ENCODE data around the gene TNS2. TPM values are rescaled to one million over a fixed set of nuclear protein-coding genes. Genes with fewer than 3 reads are reported as not detected.

TNS2 gene
- total and polyA plus RNA-seq, 9 of the 15 experiments (the other 6 are each of a cell fraction or from before 2014, with no cell fraction given): 0.28 to 3.1 (median 1.2) TPM; not detected in 1

DNA sequence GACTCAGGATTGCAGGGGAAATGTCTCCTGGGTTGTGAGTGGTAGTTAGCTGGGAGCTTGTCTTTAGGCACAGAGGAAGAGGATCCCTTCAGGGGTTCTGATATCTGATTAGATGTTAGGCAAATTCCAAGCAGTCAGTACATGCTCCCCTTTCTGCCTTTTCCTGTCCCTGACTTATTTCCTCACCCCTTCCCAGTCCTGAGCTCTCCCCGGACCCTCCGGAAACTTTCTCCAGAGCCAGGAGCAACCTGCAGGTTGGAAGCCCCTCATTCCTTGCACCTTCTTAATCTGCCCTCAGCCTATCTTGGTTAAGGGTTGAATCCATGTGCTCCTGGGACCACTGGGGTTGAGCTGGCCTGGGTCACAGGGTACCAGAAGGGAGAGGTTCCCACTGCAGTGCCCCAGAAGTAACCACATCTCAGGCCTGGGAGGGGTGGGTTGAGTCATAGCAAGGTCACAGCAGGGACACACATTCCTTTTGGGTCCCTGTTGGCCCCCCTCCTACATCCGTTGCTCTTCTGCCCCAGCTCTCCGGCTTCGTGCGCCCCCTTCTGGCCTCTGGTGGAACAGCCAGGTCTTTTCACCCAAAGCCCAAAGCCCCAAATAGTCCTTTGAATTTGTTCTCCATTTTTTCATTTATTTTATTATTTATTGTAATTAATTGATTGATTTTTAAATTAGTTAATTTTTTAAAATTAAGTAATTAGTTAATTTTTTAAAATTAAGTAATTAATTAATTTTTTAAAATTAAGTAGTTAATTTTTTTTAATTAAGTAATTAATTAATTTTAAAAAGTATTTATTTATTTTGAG is 49.4 kb downstream of the TNS2 start (continued):
- TF ChIP-seq, protein P1, sequence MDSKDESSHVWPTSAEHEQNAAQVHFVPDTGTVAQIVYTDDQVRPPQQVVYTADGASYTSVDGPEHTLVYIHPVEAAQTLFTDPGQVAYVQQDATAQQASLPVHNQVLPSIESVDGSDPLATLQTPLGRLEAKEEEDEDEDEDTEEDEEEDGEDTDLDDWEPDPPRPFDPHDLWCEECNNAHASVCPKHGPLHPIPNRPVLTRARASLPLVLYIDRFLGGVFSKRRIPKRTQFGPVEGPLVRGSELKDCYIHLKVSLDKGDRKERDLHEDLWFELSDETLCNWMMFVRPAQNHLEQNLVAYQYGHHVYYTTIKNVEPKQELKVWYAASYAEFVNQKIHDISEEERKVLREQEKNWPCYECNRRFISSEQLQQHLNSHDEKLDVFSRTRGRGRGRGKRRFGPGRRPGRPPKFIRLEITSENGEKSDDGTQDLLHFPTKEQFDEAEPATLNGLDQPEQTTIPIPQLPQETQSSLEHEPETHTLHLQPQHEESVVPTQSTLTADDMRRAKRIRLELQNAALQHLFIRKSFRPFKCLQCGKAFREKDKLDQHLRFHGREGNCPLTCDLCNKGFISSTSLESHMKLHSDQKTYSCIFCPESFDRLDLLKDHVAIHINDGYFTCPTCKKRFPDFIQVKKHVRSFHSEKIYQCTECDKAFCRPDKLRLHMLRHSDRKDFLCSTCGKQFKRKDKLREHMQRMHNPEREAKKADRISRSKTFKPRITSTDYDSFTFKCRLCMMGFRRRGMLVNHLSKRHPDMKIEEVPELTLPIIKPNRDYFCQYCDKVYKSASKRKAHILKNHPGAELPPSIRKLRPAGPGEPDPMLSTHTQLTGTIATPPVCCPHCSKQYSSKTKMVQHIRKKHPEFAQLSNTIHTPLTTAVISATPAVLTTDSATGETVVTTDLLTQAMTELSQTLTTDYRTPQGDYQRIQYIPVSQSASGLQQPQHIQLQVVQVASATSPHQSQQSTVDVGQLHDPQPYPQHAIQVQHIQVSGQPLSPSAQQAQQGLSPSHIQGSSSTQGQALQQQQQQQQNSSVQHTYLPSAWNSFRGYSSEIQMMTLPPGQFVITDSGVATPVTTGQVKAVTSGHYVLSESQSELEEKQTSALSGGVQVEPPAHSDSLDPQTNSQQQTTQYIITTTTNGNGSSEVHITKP (IDR thresholded peaks at IDR 0.05; ENCODE audit: partially characterized antibody): peak; percentile 93
- TF ChIP-seq FOXJ2 (tag; IDR thresholded peaks at IDR 0.05): no peak
- no peak for TF ChIP-seq ZFX (CRISPR knock-in tag; IDR thresholded peaks at IDR 0.05)
- no peak for TF ChIP-seq TFAM (CRISPR knock-in tag; conservative IDR thresholded peaks at IDR 0.05)
- peak; percentile 42 for TF ChIP-seq NR2C1 (IDR thresholded peaks at IDR 0.05)
- peak; percentile 61 for TF ChIP-seq NR2C1 (tag; IDR thresholded peaks at IDR 0.05)
- TF ChIP-seq MIER1 (IDR thresholded peaks at IDR 0.05; ENCODE audit: low read depth): no peak
- TF ChIP-seq CBFB (CRISPR knock-in tag; IDR thresholded peaks at IDR 0.05): no peak
- no peak for TF ChIP-seq GTF2F1 (IDR thresholded peaks at IDR 0.05; ENCODE audit: low read depth, low read length)
- TF ChIP-seq, protein P2, sequence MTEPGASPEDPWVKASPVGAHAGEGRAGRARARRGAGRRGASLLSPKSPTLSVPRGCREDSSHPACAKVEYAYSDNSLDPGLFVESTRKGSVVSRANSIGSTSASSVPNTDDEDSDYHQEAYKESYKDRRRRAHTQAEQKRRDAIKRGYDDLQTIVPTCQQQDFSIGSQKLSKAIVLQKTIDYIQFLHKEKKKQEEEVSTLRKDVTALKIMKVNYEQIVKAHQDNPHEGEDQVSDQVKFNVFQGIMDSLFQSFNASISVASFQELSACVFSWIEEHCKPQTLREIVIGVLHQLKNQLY (CRISPR knock-in tag; conservative IDR thresholded peaks at IDR 0.05): no peak
- TF ChIP-seq SPI1 (IDR thresholded peaks at IDR 0.05; ENCODE audit: borderline replicate concordance, low read depth, low read length): no peak
- peak; percentile 81 for TF ChIP-seq CC2D1A (IDR thresholded peaks at IDR 0.05)
- TF ChIP-seq SRSF3 (IDR thresholded peaks at IDR 0.05; ENCODE audit: insufficient read depth, low read length): no peak
- no peak for TF ChIP-seq EHMT2 (IDR thresholded peaks at IDR 0.05)
- TF ChIP-seq, protein P3, sequence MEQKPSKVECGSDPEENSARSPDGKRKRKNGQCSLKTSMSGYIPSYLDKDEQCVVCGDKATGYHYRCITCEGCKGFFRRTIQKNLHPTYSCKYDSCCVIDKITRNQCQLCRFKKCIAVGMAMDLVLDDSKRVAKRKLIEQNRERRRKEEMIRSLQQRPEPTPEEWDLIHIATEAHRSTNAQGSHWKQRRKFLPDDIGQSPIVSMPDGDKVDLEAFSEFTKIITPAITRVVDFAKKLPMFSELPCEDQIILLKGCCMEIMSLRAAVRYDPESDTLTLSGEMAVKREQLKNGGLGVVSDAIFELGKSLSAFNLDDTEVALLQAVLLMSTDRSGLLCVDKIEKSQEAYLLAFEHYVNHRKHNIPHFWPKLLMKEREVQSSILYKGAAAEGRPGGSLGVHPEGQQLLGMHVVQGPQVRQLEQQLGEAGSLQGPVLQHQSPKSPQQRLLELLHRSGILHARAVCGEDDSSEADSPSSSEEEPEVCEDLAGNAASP (IDR thresholded peaks at IDR 0.05): no peak
- peak; percentile 63 for TF ChIP-seq ATF7 (IDR thresholded peaks at IDR 0.05)
- TF ChIP-seq MBD2 (IDR thresholded peaks at IDR 0.05; ENCODE audit: borderline replicate concordance, low read depth): no peak
- no peak for TF ChIP-seq RAD51 (IDR thresholded peaks at IDR 0.05; ENCODE audit: borderline replicate concordance, low read depth)
- TF ChIP-seq, protein P4, sequence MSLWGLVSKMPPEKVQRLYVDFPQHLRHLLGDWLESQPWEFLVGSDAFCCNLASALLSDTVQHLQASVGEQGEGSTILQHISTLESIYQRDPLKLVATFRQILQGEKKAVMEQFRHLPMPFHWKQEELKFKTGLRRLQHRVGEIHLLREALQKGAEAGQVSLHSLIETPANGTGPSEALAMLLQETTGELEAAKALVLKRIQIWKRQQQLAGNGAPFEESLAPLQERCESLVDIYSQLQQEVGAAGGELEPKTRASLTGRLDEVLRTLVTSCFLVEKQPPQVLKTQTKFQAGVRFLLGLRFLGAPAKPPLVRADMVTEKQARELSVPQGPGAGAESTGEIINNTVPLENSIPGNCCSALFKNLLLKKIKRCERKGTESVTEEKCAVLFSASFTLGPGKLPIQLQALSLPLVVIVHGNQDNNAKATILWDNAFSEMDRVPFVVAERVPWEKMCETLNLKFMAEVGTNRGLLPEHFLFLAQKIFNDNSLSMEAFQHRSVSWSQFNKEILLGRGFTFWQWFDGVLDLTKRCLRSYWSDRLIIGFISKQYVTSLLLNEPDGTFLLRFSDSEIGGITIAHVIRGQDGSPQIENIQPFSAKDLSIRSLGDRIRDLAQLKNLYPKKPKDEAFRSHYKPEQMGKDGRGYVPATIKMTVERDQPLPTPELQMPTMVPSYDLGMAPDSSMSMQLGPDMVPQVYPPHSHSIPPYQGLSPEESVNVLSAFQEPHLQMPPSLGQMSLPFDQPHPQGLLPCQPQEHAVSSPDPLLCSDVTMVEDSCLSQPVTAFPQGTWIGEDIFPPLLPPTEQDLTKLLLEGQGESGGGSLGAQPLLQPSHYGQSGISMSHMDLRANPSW (CRISPR knock-in tag; IDR thresholded peaks at IDR 0.05): no peak
- peak; percentile 91 for TF ChIP-seq JUND (IDR thresholded peaks at IDR 0.05; ENCODE audit: borderline replicate concordance, low read depth, low read length)
- peak; percentile 90; the same call in 2 of the 3 replicates for TF ChIP-seq JUND (tag; IDR thresholded peaks at IDR 0.05; ENCODE audit: borderline replicate concordance, low read depth, low read length)
